ENCODE data around the gene NCAM1. TPM values are rescaled to one million over a fixed set of nuclear protein-coding genes. Genes with fewer than 3 reads are reported as not detected.

The NCAM1 gene
- total and polyA plus RNA-seq, 2 experiments from 2014 or later, result 0.76 to 1.6 TPM

DNA sequence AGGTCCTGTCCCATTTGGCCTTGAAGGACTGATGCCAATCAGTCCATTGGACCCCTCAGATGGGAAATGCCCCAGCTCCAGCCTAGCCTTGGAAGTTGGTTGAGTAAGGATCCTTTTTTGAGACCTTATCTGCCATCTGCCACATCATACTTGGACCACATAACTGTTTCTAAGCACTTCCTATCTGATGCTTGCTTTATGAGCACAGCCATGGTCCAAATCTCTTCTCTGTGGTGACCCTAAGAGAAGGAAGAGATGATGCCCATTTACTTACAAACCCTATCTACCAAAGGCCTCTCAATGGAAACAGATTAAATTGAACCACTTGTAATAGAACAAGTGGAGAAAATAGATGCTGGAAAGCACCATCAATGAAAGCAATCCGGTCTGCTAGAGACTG lies 299.3 kb downstream of the NCAM1 start:
- H3K79me2 ChIP-seq (replicated peaks; ENCODE audit: insufficient read depth), result no peaks in the 10 kb centered on the region
- H3F3A ChIP-seq (replicated peaks; ENCODE audit: low read depth), result no peaks in the 10 kb centered on the region
- Mint-ChIP-seq H3K4me1 (no peaks in the 10 kb centered on the region), H3K27me3 (ENCODE audit: insufficient read depth, low read depth, poor library complexity) (peaks cover 2% of the 10 kb centered on the region), H3K9me3 (no peaks in the 10 kb centered on the region; the same call in 2 of the 3 replicates), H3K4me3 (no peak overlapping the region), H3K36me3 (ENCODE audit: low read depth) (no peaks in the 10 kb centered on the region), H3K27ac (no peak overlapping the region)
- H3K9me2 ChIP-seq (ENCODE audit: insufficient read depth), result no peaks in the 10 kb centered on the region
- no peak for TF ChIP-seq ZNF114 (CRISPR knock-in tag; IDR thresholded peaks at IDR 0.05)
- TF ChIP-seq JUNB (IDR thresholded peaks at IDR 0.05; ENCODE audit: unreplicated experiment), result no peak
- no peak for TF ChIP-seq EZH2phosphoT487 (IDR thresholded peaks at IDR 0.05; ENCODE audit: unreplicated experiment)
- no peak for TF ChIP-seq ZNF331 (CRISPR knock-in tag; IDR thresholded peaks at IDR 0.05; ENCODE audit: low read depth)
- no peak for TF ChIP-seq REST (IDR thresholded peaks at IDR 0.05; ENCODE audit: unreplicated experiment)
- TF ChIP-seq POLR2AphosphoS5 (IDR thresholded peaks at IDR 0.05; ENCODE audit: low read depth), result no peak
- no peak for TF ChIP-seq EZH2 (IDR thresholded peaks at IDR 0.05; ENCODE audit: low read depth, unreplicated experiment)
- TF ChIP-seq CREB1 (CRISPR knock-in tag; IDR thresholded peaks at IDR 0.05; ENCODE audit: low read depth), result no peak
- TF ChIP-seq STAT1 (IDR thresholded peaks at IDR 0.05; ENCODE audit: unreplicated experiment), result no peak
- TF ChIP-seq NANOG (IDR thresholded peaks at IDR 0.05; ENCODE audit: borderline replicate concordance), result no peak
- TF ChIP-seq ETS1 (IDR thresholded peaks at IDR 0.05), result no peak
- H4K20me1 ChIP-seq (replicated peaks; ENCODE audit: insufficient read depth), result no peaks in the 10 kb centered on the region
- no peak for ATAC-seq
- H3K4me3 ChIP-seq, result no peak overlapping the region
- no peaks in the 10 kb centered on the region for H3K4me1 ChIP-seq (ENCODE audit: insufficient read depth)
- no peak for DNase-seq (ENCODE audit: low spot score)
- no peak overlapping the region for H2AFZ ChIP-seq
- no peaks in the 10 kb centered on the region for H3K27me3 ChIP-seq (ENCODE audit: insufficient read depth)
- no peak overlapping the region for H3K27ac ChIP-seq (ENCODE audit: low read depth)
- H3K4me2 ChIP-seq, result no peak overlapping the region
- no peaks in the 10 kb centered on the region for H3K36me3 ChIP-seq (ENCODE audit: insufficient read depth)

DNA sequence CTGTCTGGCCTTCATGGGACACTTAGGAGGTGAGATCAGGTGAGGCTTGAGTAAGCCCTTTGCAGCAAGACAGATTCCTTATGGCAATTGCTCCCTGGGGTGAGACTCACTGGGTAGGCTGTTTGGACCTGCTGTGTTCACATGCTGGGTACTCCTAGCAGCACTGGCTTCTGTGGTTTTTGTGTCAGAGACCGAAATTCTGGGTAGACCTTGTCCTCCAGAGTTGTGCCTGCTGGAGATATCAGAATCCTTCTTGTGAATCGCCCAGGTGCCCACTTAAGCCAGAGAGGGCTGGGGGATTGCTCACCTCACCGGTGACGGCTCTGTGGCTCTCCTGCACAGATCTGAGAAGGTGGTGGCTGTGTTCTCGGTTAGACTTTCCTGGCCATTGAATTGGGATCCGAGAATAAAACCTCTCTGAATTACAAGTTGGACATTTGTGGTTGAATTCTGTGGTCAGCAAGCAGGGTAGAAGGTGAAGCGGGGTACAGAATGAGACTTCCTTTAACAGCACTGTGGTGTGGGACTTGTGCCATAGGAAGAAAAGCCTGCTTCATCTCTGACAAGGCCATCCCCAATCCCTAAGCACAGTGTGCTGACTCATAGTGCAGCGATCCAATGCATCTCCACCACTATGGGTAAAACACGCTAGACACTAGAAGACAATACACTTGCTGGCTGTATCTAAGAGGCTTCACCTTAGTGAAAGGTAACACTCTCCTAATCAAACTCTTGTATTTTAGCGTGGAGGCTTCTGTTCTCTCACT lies 300.7 kb downstream of the NCAM1 start:
- Histone ChIP-seq H3F3A (replicated peaks; ENCODE audit: low read depth) (no peaks in the 10 kb centered on the region), H3K36me3 (ENCODE audit: insufficient read depth) (no peaks in the 10 kb centered on the region), H3K9me2 (ENCODE audit: insufficient read depth) (no peaks in the 10 kb centered on the region), H3K79me2 (replicated peaks; ENCODE audit: insufficient read depth) (no peaks in the 10 kb centered on the region), H3K27ac (ENCODE audit: low read depth) (no peak overlapping the region), H3K27me3 (ENCODE audit: insufficient read depth) (no peaks in the 10 kb centered on the region), H4K20me1 (replicated peaks; ENCODE audit: insufficient read depth) (no peaks in the 10 kb centered on the region), H2AFZ (no peak overlapping the region), H3K4me2 (no peak overlapping the region), H3K4me3 (no peak overlapping the region), H3K4me1 (ENCODE audit: insufficient read depth) (no peaks in the 10 kb centered on the region)
- no peak for ATAC-seq
- H3K27ac Mint-ChIP-seq, result no peak overlapping the region
- no peak overlapping the region for H3K4me3 Mint-ChIP-seq
- H3K9me3 Mint-ChIP-seq, result no peaks in the 10 kb centered on the region; the same call in 2 of the 3 replicates
- peaks cover 2% of the 10 kb centered on the region; the same call in 1 of the 3 replicates for H3K4me1 Mint-ChIP-seq
- peaks cover 2% of the 10 kb centered on the region for H3K27me3 Mint-ChIP-seq (ENCODE audit: insufficient read depth, low read depth, poor library complexity)
- TF ChIP-seq ZNF114 (CRISPR knock-in tag; IDR thresholded peaks at IDR 0.05), result no peak
- TF ChIP-seq ZNF331 (CRISPR knock-in tag; IDR thresholded peaks at IDR 0.05; ENCODE audit: low read depth), result no peak
- TF ChIP-seq REST (IDR thresholded peaks at IDR 0.05; ENCODE audit: unreplicated experiment), result no peak
- no peak for DNase-seq (ENCODE audit: low spot score)
- no peaks in the 10 kb centered on the region for H3K36me3 Mint-ChIP-seq (ENCODE audit: low read depth)
